GM12801 (cell line): ENCODE results near the gene PRKD2.

Experiments used
- TF ChIP-seq, protein P1 (sequence below): IDR thresholded peaks from one replicate; pipeline ENCODE4 v1.5.1; 2011; ENCODE audit warnings: control low read depth; ENCODE audit not compliant: insufficient read length; ENCODE audit errors: extremely low read depth

PRKD2 gene

DNA sequence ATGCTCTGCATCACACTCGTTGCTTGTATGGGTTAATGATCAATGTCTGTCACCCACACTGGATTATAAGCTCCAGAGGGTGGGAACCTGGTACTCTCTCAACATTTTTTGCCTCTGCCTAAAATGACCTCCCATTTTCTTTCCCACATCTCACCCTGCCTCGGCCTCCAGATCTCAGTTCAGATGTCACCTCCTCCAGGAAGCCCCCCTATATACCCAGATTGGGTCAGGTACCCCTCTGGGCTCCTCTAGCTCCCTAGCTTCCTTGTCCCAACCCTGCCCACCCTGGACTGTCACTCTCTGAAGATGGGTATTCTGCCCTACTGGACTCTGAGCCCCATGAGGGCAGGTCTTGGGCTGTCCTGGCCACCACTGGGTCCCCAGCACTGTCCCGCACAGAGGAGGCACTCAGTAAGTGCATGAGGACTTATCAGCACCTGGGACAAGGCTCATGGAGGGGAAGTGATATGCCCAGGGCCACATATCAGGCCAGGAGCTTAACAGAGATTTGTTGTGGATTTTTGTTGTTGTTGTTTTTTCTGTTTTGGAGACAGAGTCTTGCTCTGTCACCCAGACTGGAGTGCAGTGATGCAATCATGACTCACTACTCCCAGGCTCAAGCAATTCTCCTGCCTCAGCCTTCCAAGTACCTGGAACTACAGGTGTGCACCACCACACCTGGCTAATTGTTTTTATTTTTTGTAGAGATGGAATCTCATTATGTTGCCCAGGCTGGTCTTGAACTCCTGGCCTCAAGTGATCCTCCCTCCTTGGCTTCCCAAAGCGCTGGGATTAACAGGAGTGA lies 23.8 kb downstream of the PRKD2 start:
- TF ChIP-seq, protein P1, sequence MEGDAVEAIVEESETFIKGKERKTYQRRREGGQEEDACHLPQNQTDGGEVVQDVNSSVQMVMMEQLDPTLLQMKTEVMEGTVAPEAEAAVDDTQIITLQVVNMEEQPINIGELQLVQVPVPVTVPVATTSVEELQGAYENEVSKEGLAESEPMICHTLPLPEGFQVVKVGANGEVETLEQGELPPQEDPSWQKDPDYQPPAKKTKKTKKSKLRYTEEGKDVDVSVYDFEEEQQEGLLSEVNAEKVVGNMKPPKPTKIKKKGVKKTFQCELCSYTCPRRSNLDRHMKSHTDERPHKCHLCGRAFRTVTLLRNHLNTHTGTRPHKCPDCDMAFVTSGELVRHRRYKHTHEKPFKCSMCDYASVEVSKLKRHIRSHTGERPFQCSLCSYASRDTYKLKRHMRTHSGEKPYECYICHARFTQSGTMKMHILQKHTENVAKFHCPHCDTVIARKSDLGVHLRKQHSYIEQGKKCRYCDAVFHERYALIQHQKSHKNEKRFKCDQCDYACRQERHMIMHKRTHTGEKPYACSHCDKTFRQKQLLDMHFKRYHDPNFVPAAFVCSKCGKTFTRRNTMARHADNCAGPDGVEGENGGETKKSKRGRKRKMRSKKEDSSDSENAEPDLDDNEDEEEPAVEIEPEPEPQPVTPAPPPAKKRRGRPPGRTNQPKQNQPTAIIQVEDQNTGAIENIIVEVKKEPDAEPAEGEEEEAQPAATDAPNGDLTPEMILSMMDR = no peak

DNA sequence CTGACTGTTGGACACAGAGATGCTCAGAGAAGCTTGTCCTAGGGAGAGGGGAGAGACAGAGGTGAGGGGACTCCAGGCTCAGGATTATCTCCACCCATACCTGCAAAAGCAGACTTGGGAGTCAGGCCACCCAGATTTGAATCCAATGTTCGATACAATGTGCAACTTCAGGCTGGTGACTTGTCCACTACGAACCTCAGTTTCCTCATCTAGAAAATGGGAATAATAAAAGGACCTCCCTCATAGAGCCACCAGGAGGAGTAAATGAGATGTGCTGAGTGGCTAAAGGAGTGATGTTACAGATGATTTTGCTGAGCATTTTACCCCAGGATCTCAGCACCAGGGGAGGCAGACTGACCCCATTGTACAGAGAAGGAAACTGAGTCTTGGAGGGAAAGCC lies 25.0 kb downstream of the PRKD2 start:
- TF ChIP-seq, protein P1 = no peak

DNA sequence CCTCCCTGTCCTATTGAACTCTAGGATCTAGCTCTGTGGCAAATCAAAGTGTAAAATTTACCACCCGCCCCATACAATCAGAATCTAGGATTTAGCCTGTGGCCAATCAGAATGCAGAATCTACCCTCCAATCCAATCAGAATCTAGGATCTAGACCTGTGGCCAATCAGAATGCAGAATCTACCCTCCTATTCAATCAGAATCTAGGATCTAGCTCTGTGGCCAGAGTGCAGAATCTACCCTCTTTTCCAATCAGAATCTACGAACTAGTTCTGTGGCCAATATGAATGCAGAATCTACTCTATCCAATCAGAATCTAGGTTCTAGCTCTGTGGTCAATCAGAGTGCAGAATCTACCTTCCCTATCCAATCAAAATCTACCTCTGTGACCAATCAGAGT lies 25.8 kb downstream of the PRKD2 start:
- TF ChIP-seq, protein P1 = no peak

DNA sequence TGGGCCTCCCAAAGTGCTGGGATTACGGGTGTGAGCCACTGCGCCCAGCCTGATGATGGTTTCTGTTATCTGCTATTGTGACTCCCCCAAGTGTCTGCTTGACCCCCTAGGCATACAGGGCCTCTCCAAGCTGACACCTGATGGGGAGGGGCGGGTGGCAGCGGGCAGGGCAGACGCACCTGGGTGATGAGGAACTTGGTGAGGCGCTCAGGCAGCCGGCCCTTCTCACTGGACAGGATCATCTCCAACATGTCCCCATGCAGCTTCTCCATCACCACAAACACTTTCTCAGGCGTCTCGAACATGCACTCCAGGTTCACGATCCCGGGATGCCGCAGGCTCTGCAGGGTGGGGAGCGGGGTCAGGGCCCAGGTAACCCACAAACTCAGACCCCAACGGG lies 27.6 kb downstream of the PRKD2 start:
- TF ChIP-seq, protein P1 = no peak

DNA sequence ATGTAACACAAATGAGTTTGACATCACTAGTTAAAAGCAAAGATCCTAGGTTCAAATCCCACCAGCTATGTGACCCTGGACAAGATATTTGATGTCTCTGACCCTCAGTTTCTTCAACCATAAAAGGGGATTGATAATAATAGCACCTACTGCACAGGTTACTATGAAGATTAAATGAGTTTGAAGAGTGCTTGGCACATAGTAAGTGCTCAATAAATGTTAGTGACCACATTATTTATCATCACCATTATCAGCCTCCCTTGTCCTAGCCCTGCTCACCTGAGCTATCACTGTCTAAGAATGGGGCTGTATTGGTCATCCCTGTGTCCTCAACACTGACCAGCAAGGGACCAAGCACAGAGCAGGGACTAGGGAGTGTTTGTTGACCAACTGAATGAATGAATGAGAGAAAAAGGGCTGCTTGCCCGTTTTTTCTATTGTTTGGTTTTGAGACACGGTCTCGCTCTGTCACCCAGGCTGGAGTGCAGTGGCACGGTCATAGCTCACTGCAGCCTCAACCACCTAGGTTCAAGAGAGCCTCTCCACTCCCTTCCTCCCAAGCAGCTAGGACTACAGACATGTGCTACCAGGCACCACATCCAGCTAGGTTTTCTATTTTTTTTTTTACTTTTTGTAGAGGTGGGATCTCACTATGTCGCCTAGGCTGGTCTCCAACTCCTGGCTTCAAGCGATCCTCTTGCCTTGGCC lies 29.3 kb downstream of the PRKD2 start:
- TF ChIP-seq, protein P1 = no peak

DNA sequence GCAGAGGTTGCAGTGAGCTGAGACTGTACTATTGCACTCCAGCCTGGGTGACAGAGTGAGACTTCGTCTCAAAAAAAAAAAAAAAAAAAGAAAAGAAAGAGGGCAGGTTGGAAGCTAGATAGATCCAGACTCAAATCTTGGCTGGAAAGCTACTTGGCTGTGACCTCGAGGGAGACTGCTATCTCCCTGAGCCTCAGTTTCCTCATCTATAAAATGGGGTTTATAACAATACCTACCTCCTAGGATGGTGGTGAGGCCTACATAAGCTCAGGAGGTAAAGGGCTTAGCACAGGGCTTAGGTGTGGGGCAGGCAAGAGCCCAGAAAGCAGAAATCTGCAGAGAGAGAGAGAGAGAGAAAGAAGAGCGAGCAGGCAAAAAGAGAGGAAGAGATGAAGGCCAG lies 31.7 kb downstream of the PRKD2 start:
- TF ChIP-seq, protein P1 = no peak

DNA sequence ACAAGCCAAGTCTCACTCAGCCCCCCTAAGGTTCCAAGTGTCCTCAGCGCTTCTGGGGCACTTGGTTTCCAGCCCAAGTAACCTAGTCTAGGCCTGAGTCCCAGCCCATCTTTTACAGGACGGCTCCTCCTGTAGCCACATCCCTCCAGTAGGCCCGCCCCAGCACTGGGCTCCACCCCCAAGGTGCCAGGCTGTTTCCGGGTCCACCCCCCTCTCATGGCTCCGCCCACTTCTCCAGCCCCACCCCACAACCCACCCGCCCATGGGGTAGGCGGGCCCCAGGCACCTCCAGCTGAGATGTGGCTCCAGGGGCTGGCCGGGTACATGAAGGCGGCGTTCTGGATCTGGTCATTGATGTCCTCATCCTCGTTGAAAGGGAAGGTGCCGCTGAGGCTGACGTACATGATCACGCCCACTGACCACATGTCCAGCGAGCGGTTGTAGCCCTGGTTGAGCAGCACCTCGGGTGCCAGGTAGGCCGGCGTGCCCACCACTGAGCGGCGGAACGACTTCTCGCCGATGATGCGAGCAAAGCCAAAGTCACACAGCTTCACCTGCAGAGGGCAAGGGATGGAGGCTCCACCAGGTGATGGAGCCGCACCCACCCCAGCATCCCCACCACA lies 38.7 kb downstream of the PRKD2 start:
- TF ChIP-seq, protein P1 = no peak
